ENCODE measurements around the gene HSPG2.

DNA sequence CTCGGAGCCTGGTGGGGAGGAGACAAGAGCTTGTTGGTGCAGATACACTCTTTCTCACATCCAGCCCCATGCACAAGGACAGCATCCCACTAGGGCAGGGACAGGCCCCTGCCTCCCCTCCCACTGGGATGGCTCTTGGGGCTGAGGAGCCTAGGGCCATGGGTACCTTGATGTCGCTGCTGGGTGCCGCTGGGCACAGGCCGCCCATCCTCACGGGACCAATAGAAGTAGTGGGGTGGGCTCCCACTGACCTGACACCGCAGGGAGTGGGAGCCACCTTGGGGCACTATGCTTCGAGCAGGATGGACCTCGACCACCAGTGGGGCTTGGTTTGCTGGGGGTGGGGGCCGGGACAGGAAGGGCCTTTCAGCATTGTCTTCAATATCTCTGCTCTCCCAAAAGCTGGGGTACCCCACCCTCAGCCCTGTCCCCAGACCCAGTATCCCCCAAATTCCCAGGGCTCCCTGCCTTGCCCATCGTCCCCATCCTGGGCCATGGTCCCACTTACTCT is 77.4 kb downstream of the HSPG2 start:
- TF ChIP-seq EZH2 (IDR thresholded peaks at IDR 0.05) (no peak), POLR2AphosphoS5 (IDR thresholded peaks at IDR 0.05; ENCODE audit: borderline replicate concordance, low read depth, low read length) (no peak), FOXP2 (optimal IDR thresholded peaks at IDR 0.05; ENCODE audit: control extremely low read depth, extremely low read length, insufficient read depth) (no peak)
